GM21381 (cell line): Measurements from ENCODE around the gene EMD.

Experiments used
- ATAC-seq: cut with Tn5 transposase; IDR thresholded peaks from one replicate; pipeline ENCODE4 v1.9.1; 2021; ENCODE audit warnings: mild to moderate bottlenecking, moderate library complexity; ENCODE audit not compliant: unreplicated experiment

EMD gene

GRCh38 chrX:154371017-154371788 is 7.9 kb upstream of the EMD start:
- peak; percentile 54 for ATAC-seq

GRCh38 chrX:154371789-154372300 is 7.2 kb upstream of the EMD start:
- no peak for ATAC-seq

- no peak for ATAC-seq
These were observed 6.5 kb upstream of the EMD start for GRCh38 chrX:154372612-154373022.

GRCh38 chrX:154373340-154374306 is 5.5 kb upstream of the EMD start:
- no peak for ATAC-seq

GRCh38 chrX:154374313-154375155 is 4.6 kb upstream of the EMD start, which contains the start of gene FLNA:
Gene FLNA, minus strand, starts transcription at chrX:154374634. Its CDS starts 3,389 bp downstream, at chrX:154371245.
- no peak for ATAC-seq

GRCh38 chrX:154375156-154375504 is 4.0 kb upstream of the EMD start:
- no peak for ATAC-seq

- no peak for ATAC-seq
These were observed 2.3 kb upstream of the EMD start for GRCh38 chrX:154376774-154377173.

GRCh38 chrX:154378059-154378798 is 866 bp upstream of the EMD start:
- ATAC-seq, result peak; percentile 1

- ATAC-seq, result no peak
These were observed 465 bp downstream of the EMD start for GRCh38 chrX:154379569-154379951.

GRCh38 chrX:154380153-154380552 is 1.1 kb downstream of the EMD start:
- ATAC-seq, result no peak

- ATAC-seq, result no peak
These were observed 1.7 kb downstream of the EMD start for GRCh38 chrX:154380787-154381186.

GRCh38 chrX:154381271-154381670 is 2.2 kb downstream of the EMD start:
- no peak for ATAC-seq

- no peak for ATAC-seq
These were observed 3.5 kb downstream of the EMD start for GRCh38 chrX:154382483-154383069.

- no peak for ATAC-seq
These were observed 4.5 kb downstream of the EMD start for GRCh38 chrX:154383359-154384283.

- ATAC-seq, result no peak
These were observed 5.3 kb downstream of the EMD start for GRCh38 chrX:154384284-154384892.

GRCh38 chrX:154388094-154388493 is 9.0 kb downstream of the EMD start:
- ATAC-seq, result peak; percentile 31

GRCh38 chrX:154388649-154389048 is 9.6 kb downstream of the EMD start:
- ATAC-seq, result peak; percentile 15
